T1000 (cell line): ENCODE data around the gene PC.
A peak's percentile ranks its signal among the peaks of the same experiment; 100 is the strongest.

Experiments
- DNase-seq: peaks from one replicate; lab custom pipeline; 2025; ENCODE audit warnings: mixed read lengths; lab: John Stamatoyannopoulos, UW

PC gene

DNA sequence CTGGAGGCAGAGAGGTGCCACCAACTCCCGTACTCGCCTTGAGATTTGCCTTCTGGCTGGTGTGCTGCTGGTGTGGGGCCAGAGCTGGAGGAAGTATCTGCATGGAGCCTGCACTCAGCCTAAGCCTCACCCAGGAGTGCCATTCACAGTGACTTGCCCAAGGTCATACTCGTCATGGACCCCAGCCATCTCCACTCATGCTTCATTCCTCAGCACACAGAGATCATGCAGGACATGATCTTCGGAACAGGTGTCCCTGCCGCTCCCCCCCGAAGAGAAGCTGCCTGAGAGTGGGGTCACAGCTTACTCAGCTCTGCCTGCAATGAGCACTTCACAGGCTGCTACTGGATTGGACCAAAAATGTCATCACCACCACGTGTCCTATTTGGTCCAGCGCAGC lies 49.0 kb downstream of the PC start:
- DNase-seq, result no peak

DNA sequence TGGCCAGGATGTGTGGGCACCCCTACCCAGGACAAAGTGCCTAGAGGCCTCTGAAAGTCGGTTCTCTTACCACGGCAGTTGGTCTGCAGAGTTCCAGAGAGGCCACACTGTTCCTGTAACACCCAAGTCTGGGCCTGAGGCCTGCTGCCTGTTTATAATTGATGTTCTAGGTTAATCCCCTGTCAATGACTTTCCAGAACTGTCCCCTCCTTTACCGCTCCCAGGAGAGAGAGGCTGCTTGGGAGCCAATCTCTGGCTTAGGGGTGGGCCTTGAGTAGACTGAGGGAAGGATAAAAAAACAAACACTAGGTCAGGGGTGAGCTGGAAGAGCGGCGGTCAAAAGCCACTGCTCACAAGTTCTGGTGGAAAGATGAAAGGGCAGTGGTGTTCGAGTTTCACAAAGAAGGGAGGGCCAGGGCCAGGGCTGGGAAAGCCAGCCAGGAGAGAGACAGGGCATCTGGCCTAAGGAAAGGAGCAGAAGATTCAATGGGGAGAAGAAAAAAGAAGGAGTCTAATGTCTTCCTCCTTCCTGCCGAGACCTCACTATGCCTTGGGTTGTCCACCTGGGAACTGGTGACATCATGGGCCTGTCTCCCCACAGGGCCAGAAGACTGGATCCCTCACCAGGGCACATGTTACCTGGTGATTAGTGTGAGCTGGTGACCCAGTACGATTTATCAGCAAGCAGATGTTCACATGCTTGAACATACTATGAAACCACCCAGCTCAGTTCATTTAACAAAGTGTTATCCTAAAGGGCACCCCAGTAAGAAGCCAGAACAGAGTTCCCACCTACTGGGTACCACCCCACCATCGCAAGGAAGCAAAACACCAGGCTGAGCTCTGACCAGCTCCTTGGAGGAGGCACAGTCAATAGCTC lies 50.2 kb downstream of the PC start:
- DNase-seq, result no peak

DNA sequence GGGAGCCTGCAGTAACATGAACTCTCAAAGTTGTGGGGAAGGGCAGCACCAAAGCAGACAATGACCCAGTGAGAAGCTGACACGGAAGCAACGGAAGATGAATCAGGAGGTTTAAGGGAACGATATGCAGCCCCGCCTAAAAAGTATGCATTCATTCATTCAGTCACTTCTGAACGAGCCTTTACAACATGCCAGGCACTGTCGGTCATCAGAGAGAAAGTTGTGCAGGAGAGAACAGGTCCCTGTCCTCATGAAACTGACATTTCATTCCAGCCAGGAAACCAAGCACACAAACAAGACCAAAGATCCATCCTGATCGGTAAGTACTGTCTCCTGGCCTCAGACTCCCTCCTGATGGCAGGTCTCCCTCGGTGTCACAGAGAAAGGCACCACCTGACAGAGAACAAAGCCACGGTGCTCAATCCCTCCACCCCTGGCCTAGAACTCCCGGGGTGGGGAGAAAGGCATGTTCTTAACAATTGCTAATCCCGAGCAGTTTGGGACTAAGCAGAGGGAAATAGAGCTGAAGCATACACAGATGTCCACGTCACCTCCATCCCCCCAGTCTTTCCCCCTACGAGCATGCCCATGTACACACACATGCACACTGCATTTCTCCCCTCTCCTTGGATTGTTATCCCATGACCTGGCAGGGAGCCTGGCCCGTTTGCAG lies 52.0 kb downstream of the PC start:
- no peak for DNase-seq

GRCh38 chr11:66905631-66906030 lies 52.6 kb downstream of the PC start:
- DNase-seq, result no peak

GRCh38 chr11:66904981-66905521 lies 53.1 kb downstream of the PC start:
- DNase-seq, result no peak

DNA sequence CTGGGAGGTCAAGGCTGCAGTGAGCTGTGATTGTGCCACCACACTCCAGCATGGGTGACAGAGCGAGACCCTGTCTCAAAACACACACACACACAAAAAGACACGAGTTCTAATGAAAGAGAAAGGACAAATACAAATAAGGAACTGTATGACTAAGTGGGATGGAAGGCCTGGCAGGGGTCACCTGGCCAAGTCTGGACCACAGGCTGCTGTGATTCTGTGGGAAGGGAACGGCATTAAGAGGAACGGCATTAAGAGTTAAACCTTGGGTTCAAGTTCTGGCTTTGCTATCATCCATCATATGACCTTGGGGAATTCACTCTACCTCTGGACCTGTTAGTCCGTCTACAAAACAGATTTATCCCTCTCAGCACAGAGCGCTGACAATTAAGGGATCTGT lies 53.6 kb downstream of the PC start:
- no peak for DNase-seq

DNA sequence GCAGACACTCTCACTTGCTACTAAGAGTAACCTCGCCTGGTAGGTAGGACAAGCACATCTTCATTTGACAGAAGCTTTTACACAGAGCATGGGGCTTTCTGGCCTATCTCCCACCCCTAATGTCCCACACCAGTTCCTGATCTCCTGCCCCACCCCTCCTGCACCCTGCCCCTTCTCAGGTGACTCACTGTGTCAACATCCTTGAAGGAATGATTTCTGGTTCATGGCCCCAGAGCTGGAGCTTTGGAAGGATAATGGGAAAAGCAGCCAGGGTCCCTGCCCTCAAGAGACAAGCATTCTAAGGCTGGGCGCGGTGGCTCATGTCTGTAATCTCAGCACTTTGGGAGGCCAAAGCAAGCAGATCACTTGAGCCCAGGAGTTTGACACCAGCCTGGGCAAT lies 54.1 kb downstream of the PC start:
- DNase-seq, result no peak

GRCh38 chr11:66902486-66903177 lies 55.6 kb downstream of the PC start:
- DNase-seq, result no peak

DNA sequence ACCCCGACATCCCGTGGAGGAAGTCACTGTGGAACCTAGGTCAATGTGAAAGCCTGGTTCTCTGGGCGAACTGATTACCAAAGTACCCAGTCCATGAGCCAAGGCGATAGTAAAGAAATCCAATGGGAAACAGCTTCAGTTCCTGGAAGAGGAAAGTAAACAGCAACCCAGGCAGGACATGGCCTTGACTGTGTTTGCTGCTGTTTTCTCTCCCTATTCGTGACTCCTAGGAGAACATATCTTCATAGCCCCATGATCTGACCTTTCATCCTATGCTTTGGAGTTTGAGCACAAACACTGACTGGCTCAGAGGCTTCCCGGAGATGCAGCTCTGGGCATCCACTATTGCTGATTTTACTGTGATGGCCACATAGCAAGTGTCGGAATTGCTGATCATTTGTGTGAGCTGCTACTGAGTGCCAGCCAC lies 56.2 kb downstream of the PC start:
- DNase-seq, result no peak

- no peak for DNase-seq
Observed at GRCh38 chr11:66894141-66894540, 64.0 kb downstream of the PC start.

- no peak for DNase-seq
Observed at GRCh38 chr11:66892911-66893310, 65.3 kb downstream of the PC start.

DNA sequence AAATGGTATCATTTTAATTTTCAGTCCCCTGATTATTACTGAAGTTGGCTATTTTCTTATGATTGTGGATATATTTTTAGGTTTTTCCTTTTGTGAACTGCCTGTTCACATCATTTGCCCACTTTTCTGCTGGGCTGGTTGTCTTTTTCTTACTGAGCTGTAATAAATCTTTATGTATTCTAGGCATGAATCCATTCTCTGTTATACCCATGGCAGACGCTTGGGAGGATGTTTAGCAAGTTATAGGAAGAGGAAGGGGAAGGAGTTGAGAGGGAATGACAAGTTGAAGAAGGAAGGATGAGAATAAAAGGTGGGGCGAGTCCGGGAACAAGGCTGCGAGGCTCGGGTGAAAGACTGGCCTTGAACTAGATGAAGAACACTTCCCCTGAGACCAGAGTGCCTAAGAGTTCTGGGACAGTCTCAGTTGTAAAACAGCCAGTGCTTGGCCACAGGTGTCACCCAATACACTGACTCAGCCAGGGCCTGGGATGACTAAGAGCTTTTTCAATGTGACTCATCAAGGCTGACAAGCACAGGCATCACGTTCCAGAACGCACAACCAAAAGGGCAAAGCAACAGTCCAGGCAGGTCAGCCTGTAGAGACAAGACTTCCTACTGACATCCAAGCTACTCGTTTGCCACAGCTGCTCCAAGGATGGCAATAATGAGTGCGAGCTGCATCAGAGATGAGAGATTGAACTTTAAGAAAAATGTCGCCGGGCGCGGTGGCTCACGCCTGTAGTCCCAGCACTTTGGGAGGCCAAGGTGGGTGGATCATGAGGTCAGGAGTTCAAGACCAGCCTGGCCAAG lies 66.1 kb downstream of the PC start:
- peak; percentile 82 for DNase-seq

DNA sequence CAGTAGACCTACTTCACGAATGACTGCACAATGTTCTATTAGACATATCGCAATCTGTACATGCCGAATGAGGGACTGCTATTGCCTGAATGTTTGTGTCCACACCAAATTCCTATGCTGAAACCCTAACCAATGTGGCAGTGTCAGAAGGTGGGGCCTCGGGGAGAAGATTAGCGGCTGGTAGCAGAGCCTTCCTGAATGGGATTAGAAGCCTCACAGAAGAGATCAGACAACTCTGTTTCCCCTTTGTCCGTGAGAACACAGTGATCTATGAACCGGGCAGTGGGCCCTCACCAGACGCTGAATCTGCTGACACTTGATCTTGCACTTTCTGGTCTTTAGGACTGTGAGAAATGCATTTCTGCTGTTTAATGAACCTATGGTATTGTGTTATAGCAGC lies 68.2 kb downstream of the PC start:
- DNase-seq, result no peak

DNA sequence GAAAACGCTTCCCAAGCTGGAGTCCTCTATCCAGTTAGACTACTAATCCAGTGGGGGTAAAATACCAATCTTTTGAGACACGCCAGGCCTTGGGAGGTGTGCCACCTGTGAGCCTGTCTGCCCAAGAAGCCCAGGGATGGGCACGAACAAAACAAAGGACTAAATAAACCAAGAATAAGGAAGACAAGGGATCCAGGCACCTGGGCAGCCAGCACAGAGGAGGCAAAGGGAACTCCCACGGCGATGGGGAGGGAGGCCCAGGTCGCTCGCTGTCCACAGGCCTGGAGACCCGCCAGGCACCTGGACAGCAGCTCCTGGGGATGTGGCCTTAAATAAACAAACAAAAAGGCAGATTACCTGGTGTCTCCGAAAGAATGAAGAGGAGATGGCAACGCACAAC lies 69.9 kb downstream of the PC start:
- no peak for DNase-seq

DNA sequence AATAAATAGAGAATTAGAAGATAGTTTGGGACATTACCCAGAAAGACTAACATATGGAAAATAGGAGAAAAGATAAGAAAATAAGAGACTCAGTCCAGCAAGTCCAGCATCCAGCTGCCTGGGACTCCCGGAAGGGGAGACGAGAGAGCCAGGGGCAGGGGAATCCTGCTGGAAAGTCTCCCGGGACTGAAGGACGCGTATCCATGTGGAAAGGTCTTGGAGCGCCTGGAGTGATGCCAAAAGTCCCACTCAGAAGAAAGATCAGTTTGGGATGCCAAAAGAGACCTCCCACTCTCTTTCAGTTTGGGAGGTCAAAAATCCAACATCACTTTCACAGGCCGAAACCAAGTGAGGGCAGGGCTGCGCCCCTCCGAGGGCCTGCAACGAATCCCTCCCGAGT lies 70.7 kb downstream of the PC start:
- DNase-seq, result no peak

- no peak for DNase-seq
Observed at GRCh38 chr11:66886671-66887221, 71.4 kb downstream of the PC start.

GRCh38 chr11:66885950-66886440 lies 72.2 kb downstream of the PC start:
- DNase-seq, result no peak

DNA sequence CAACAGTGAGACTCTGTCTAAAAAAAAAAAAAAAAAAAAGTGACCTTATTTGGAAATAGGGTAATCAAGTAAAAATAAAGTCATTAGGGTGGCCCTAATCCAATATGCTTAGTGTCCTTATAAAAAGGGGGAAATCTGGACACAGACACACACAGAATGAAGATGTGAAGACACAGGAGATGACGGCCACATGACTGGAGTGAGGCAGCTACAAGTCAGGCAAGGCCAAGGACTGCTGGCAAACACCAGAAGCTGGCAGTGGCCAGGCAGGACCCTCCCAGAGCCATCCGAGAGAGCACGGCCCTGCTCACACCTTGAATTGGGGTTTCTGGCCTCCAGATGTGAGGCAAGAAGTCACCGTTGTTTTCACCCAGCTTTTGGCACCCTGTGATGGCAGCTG lies 72.7 kb downstream of the PC start:
- no peak for DNase-seq

DNA sequence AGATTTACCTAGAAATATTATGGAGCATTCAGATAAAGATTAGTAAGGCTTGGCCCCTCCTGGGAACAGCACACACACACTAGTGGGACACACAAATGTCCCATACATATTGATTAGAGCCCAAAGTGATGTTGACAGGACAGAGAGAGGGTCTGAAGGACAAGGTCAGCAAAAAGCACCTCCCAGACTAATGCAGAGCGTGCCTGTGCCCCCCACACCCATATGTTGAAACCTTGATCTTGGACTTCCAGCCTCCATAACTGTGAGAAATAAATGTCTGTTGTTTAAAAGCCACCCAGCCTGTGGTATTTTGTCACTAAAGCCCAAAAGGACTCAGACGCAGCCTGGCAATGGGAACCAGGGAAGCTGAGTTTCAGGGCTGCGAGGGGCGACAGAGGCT lies 73.7 kb downstream of the PC start:
- DNase-seq, result no peak

DNA sequence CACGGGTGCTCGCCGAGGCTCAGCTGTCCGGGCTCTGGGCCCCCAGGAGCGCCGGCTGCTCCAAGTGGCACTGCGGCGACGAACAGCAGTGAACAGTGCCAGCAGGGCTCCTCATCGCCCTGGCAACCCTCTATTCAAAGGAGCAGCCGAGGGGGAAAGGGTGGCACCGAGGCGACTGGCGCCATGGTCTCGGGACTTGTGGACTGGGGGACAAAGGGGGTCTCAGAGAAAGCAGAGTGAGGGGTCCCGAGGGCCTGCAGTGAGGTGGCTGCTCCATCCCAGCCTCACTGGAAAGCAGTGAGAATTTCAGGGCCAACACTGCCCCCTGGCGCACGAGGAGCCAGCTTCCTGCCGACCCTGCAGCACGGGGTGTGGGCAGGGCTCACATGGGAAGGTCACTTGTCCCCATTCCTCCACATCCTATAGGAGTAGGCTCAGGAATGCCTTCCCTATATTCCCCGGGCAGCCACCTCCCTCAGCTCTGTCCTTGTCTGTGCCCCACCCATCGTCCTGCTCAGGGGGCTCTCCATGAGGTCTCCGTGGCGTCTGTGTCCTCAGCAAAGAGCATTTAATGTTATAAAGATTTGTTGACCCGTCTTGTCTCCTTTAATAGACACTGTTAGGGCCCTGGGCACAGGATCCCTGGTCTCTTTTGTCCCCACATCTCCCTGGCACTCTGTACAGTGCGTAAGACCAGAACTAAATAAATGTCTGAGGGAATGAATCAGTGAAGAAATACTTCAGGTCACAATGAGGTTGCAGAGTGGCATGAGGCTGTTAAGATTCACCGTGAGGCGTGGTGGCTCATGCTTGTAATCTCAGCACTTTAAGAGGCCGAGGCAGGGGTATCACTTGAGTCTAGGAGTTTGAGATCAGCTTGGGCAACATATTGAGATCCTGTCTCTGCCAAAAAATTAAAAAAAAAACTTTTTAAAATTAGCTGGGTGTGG lies 74.9 kb downstream of the PC start:
- DNase-seq, result peak; percentile 34
